ENCODE measurements around the gene CD69.

The CD69 gene

DNA sequence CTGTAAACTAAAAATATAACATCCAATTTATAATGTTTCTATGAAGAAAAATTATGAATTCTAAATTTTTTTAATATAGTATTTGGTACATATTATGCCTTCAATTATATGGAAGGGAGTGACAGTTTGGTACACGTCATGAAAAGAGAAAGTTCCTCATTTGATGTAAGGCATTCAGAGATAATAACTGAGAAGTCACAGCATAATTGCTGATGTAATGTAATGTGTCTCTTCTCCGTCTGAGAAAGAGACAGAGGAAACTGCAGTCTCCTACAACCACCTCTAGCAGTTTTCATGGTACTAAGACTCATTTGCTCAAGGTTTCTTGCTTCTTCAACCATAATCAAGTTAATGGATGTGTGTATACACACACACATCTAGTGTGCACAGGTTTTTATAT, 2.3 kb upstream of the CD69 start:
- no peak overlapping the region for H3K9ac ChIP-seq (ENCODE audit: low read length)
- peaks cover 3% of the 10 kb centered on the region for H3K4me1 ChIP-seq (ENCODE audit: control insufficient read depth, insufficient read depth, low read depth, low read length)
- no peak overlapping the region for H2BK120ac ChIP-seq (ENCODE audit: low read depth, low read length)
- no peak overlapping the region for H3K18ac ChIP-seq (ENCODE audit: low read depth in 1 of 2, low read length in 2 of 2)
- H3K9me3 ChIP-seq (ENCODE audit: control insufficient read depth, low read length) = no peaks in the 10 kb centered on the region
- H4K8ac ChIP-seq (ENCODE audit: low read length) = no peak overlapping the region
- H3K27me3 ChIP-seq (ENCODE audit: control insufficient read depth in 1 of 2, insufficient read depth in 1 of 2, low read length in 2 of 2) = no peaks in the 10 kb centered on the region
- no peak for DNase-seq
- 94% methylated on average over 2 of the region's 2 CpGs for WGBS
- no peak overlapping the region for H2AK5ac ChIP-seq (ENCODE audit: low read length, severe bottlenecking)
- no peak overlapping the region for H3K23ac ChIP-seq (ENCODE audit: low read length in 2 of 2)
- no peak overlapping the region for H2BK12ac ChIP-seq (ENCODE audit: low read length in 2 of 2)
- no peak overlapping the region for H2BK15ac ChIP-seq (ENCODE audit: low read depth, poor library complexity, severe bottlenecking)
- no peak overlapping the region for H2BK5ac ChIP-seq (ENCODE audit: low read depth, low read length, poor library complexity, severe bottlenecking)
- no peak overlapping the region for H3K4ac ChIP-seq (ENCODE audit: low read depth in 1 of 2, low read length in 2 of 2)
- no peaks in the 10 kb centered on the region for H3K79me1 ChIP-seq (replicated peaks; ENCODE audit: low read length, poor library complexity, severe bottlenecking)
- H3K36me3 ChIP-seq (ENCODE audit: control insufficient read depth in 1 of 2, insufficient read depth in 2 of 2, low read depth in 1 of 2, low read length in 2 of 2) = no peaks in the 10 kb centered on the region
- H2AFZ ChIP-seq (ENCODE audit: low read depth, low read length) = no peak overlapping the region
- H4K91ac ChIP-seq (ENCODE audit: low read length) = no peak overlapping the region
- no peak overlapping the region for H3K27ac ChIP-seq (ENCODE audit: low read length, poor library complexity, severe bottlenecking)
- no peak overlapping the region for H3K4me2 ChIP-seq (ENCODE audit: low read length, poor library complexity, severe bottlenecking)
- H3K14ac ChIP-seq (ENCODE audit: low read length in 2 of 2) = no peak overlapping the region
- H3K4me3 ChIP-seq (ENCODE audit: insufficient read depth in 1 of 2, low read depth in 1 of 2, low read length in 2 of 2) = no peak overlapping the region

DNA sequence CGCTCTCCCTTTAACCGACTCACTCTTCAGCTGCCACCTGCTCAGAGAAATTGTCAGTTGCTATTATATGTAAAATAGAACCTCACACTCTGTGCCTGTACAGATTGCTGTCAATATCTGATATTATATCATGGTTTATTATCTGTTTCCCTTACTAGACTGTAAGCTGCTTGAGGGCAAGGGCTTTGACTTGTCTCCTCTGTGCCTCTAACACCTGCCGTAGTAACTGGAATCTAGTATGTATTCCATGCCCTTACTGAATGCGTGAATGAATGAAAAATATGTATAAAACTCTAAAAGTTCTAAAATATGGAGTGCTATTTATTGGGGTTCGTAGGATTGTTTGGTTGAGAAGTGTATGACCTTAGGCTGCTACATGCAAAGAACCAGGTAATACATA, 1.7 kb upstream of the CD69 start:
- WGBS = 98% methylated on average over 3 of the region's 5 CpGs
- H2AK5ac ChIP-seq (ENCODE audit: low read length, severe bottlenecking) = no peak overlapping the region

DNA sequence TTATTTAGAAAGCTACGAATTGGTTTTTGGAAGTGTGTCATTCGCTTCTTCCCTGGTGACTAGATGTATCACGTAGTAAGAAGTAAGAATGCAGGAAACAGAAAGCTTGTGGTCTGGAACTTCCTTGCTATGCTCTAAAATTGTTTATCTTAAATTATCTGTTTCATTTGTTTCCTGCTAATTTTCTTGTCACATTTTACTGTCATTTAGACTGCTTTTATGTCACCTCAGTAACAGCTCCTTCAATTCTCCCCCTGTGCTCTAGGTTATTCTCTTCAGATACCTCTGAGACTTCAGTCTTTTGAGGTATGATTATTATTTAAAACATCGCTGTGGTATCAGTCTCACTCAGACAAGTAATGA, 699 bp upstream of the CD69 start:
- H3K23ac ChIP-seq (ENCODE audit: low read length in 2 of 2) = no peak overlapping the region
- no peaks in the 10 kb centered on the region for H3K36me3 ChIP-seq (ENCODE audit: control insufficient read depth in 1 of 2, insufficient read depth in 2 of 2, low read depth in 1 of 2, low read length in 2 of 2)
- no peak overlapping the region for H4K8ac ChIP-seq (ENCODE audit: low read length)
- DNase-seq = peak; percentile 64
- H4K91ac ChIP-seq (ENCODE audit: low read length) = no peak overlapping the region
- H3K79me1 ChIP-seq (replicated peaks; ENCODE audit: low read length, poor library complexity, severe bottlenecking) = no peaks in the 10 kb centered on the region
- no peak overlapping the region for H2BK15ac ChIP-seq (ENCODE audit: low read depth, poor library complexity, severe bottlenecking)
- H3K4ac ChIP-seq (ENCODE audit: low read depth in 1 of 2, low read length in 2 of 2) = no peak overlapping the region
- H3K4me1 ChIP-seq (ENCODE audit: control insufficient read depth, insufficient read depth, low read depth, low read length) = peaks cover 3% of the 10 kb centered on the region
- H3K4me3 ChIP-seq (ENCODE audit: insufficient read depth in 1 of 2, low read depth in 1 of 2, low read length in 2 of 2) = no peak overlapping the region
- H3K27me3 ChIP-seq (ENCODE audit: control insufficient read depth in 1 of 2, insufficient read depth in 1 of 2, low read length in 2 of 2) = no peaks in the 10 kb centered on the region
- H2AK5ac ChIP-seq (ENCODE audit: low read length, severe bottlenecking) = no peak overlapping the region
- H3K4me2 ChIP-seq (ENCODE audit: low read length, poor library complexity, severe bottlenecking) = no peak overlapping the region
- WGBS = 44% methylated on average over 3 of the region's 4 CpGs
- no peak overlapping the region for H3K27ac ChIP-seq (ENCODE audit: low read length, poor library complexity, severe bottlenecking)
- H3K14ac ChIP-seq (ENCODE audit: low read length in 2 of 2) = no peak overlapping the region
- no peak overlapping the region for H3K18ac ChIP-seq (ENCODE audit: low read depth in 1 of 2, low read length in 2 of 2)
- no peak overlapping the region for H2AFZ ChIP-seq (ENCODE audit: low read depth, low read length)
- H3K9me3 ChIP-seq (ENCODE audit: control insufficient read depth, low read length) = no peaks in the 10 kb centered on the region
- H2BK120ac ChIP-seq (ENCODE audit: low read depth, low read length) = no peak overlapping the region
- no peak overlapping the region for H2BK12ac ChIP-seq (ENCODE audit: low read length in 2 of 2)
- no peak overlapping the region for H2BK5ac ChIP-seq (ENCODE audit: low read depth, low read length, poor library complexity, severe bottlenecking)
- no peak overlapping the region for H3K9ac ChIP-seq (ENCODE audit: low read length)

More for the DNA sequence above, 1.7 kb upstream of the CD69 start:
- no peaks in the 10 kb centered on the region for H3K9me3 ChIP-seq (ENCODE audit: control insufficient read depth, low read length)
- H3K27me3 ChIP-seq (ENCODE audit: control insufficient read depth in 1 of 2, insufficient read depth in 1 of 2, low read length in 2 of 2) = no peaks in the 10 kb centered on the region
- no peak overlapping the region for H2BK120ac ChIP-seq (ENCODE audit: low read depth, low read length)
- no peaks in the 10 kb centered on the region for H3K36me3 ChIP-seq (ENCODE audit: control insufficient read depth in 1 of 2, insufficient read depth in 2 of 2, low read depth in 1 of 2, low read length in 2 of 2)
- no peak overlapping the region for H3K14ac ChIP-seq (ENCODE audit: low read length in 2 of 2)
- no peak overlapping the region for H3K4ac ChIP-seq (ENCODE audit: low read depth in 1 of 2, low read length in 2 of 2)
- H3K9ac ChIP-seq (ENCODE audit: low read length) = no peak overlapping the region
- no peak overlapping the region for H2BK12ac ChIP-seq (ENCODE audit: low read length in 2 of 2)
- no peak overlapping the region for H2BK15ac ChIP-seq (ENCODE audit: low read depth, poor library complexity, severe bottlenecking)
- DNase-seq = no peak
- H2BK5ac ChIP-seq (ENCODE audit: low read depth, low read length, poor library complexity, severe bottlenecking) = no peak overlapping the region
- H3K27ac ChIP-seq (ENCODE audit: low read length, poor library complexity, severe bottlenecking) = no peak overlapping the region
- no peak overlapping the region for H2AFZ ChIP-seq (ENCODE audit: low read depth, low read length)
- no peaks in the 10 kb centered on the region for H3K79me1 ChIP-seq (replicated peaks; ENCODE audit: low read length, poor library complexity, severe bottlenecking)
- H4K91ac ChIP-seq (ENCODE audit: low read length) = no peak overlapping the region
- H3K4me1 ChIP-seq (ENCODE audit: control insufficient read depth, insufficient read depth, low read depth, low read length) = peaks cover 3% of the 10 kb centered on the region
- H3K4me3 ChIP-seq (ENCODE audit: insufficient read depth in 1 of 2, low read depth in 1 of 2, low read length in 2 of 2) = no peak overlapping the region
- H4K8ac ChIP-seq (ENCODE audit: low read length) = no peak overlapping the region
- no peak overlapping the region for H3K4me2 ChIP-seq (ENCODE audit: low read length, poor library complexity, severe bottlenecking)
- no peak overlapping the region for H3K18ac ChIP-seq (ENCODE audit: low read depth in 1 of 2, low read length in 2 of 2)
- H3K23ac ChIP-seq (ENCODE audit: low read length in 2 of 2) = no peak overlapping the region

DNA sequence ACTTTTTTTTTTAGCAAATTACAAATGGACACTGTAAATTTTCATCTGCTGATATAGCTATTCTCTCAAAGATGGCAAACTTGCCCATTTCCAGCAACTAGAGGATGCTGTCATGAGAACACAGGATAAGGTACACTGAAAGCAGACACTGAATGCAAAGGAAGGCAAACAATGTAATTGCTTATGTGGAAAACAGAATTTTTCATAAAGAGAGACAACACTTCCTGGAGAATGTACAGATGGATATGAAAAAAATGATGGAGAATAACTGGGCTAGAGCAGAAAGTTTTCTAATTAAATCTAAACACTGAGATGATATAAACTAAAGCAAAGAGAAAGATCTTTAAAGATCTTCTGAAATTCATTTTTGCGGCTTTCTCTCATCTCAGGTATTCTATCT, 581 bp downstream of the CD69 start:
- DNase-seq = no peak
- Histone ChIP-seq H3K18ac (ENCODE audit: low read depth in 1 of 2, low read length in 2 of 2) (no peak overlapping the region), H2BK5ac (ENCODE audit: low read depth, low read length, poor library complexity, severe bottlenecking) (no peak overlapping the region), H2AK5ac (ENCODE audit: low read length, severe bottlenecking) (no peak overlapping the region), H3K27ac (ENCODE audit: low read length, poor library complexity, severe bottlenecking) (no peak overlapping the region), H4K91ac (ENCODE audit: low read length) (no peak overlapping the region), H3K9me3 (ENCODE audit: control insufficient read depth, low read length) (no peaks in the 10 kb centered on the region), H3K36me3 (ENCODE audit: control insufficient read depth in 1 of 2, insufficient read depth in 2 of 2, low read depth in 1 of 2, low read length in 2 of 2) (no peaks in the 10 kb centered on the region), H2AFZ (ENCODE audit: low read depth, low read length) (no peak overlapping the region), H3K4me2 (ENCODE audit: low read length, poor library complexity, severe bottlenecking) (no peak overlapping the region), H3K79me1 (replicated peaks; ENCODE audit: low read length, poor library complexity, severe bottlenecking) (no peaks in the 10 kb centered on the region), H2BK15ac (ENCODE audit: low read depth, poor library complexity, severe bottlenecking) (no peak overlapping the region), H4K8ac (ENCODE audit: low read length) (no peak overlapping the region), H3K14ac (ENCODE audit: low read length in 2 of 2) (no peak overlapping the region), H3K23ac (ENCODE audit: low read length in 2 of 2) (no peak overlapping the region), H2BK120ac (ENCODE audit: low read depth, low read length) (no peak overlapping the region), H3K4ac (ENCODE audit: low read depth in 1 of 2, low read length in 2 of 2) (no peak overlapping the region), H3K27me3 (ENCODE audit: control insufficient read depth in 1 of 2, insufficient read depth in 1 of 2, low read length in 2 of 2) (no peaks in the 10 kb centered on the region), H3K9ac (ENCODE audit: low read length) (no peak overlapping the region), H3K4me1 (ENCODE audit: control insufficient read depth, insufficient read depth, low read depth, low read length) (peaks cover 3% of the 10 kb centered on the region), H2BK12ac (ENCODE audit: low read length in 2 of 2) (no peak overlapping the region), H3K4me3 (ENCODE audit: insufficient read depth in 1 of 2, low read depth in 1 of 2, low read length in 2 of 2) (no peak overlapping the region)
- no CpG with 5 or more reads among the region's 1 CpG for WGBS

Measured in mesenchymal stem cell (in vitro differentiated cells and primary cell).